DMS79 treated with DMSO at 0.1 percent for 48 hours (cell line): ENCODE results near the gene OPCML.

Experiments used
- DNase-seq: peaks from one replicate; lab custom pipeline; 2025; lab: John Stamatoyannopoulos, UW

OPCML gene

GRCh38 chr11:133072858-133073582 is 459.3 kb downstream of the OPCML start:
- DNase-seq, result no peak

DNA sequence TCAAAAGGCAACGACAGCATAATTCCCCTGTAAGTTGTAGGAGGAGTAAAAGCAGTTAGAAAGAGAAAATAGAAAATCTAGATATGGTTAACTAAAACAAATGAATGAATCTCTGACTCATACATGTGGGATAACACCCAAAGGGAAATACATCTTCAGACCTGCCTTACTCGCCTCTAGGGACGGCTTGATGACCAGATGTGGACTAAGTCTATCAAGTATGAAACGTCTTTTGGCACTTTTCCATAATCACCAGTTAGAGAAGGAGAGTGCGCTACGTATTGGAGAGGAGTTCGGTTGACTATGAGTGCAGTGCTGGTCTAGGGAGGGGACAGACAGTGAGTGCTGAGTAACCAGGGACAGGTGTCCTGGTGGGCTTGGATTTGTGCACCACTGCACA is 459.9 kb downstream of the OPCML start:
- no peak for DNase-seq

- DNase-seq, result no peak
These were observed 461.5 kb downstream of the OPCML start for GRCh38 chr11:133070791-133071190.

DNA sequence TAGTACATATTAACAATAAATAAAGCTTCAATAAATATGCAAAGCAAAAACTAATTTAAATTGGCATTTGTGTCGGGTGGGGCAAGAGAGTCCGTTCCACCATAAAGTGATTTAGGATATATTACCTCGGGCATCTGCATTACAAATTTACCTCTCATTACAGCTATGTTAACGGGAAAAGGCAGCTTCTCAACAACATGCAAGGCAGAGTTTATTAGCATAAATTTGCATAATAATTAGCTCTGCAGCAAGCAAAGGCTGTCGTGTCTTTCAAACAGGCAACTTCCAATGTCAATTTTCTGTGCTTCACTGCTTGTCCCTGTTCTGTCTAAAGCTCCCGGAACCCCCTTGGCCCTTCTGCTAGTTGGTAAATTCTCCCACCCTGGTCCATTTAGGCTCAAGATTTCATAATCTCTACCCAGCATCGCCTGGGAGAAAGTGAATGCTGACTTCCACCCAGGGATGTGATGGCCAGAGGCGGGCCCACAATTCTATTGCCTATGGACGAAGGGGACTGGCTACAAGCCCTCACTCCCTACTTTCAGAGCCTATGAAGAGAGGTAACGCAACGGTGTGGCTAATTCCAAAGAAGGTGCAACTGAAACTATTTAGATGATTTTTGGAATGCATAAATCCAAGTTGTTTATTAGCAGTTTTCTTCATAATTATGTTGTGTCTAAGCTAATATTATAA is 462.1 kb downstream of the OPCML start:
- no peak for DNase-seq

GRCh38 chr11:133065847-133066485 is 466.3 kb downstream of the OPCML start:
- DNase-seq, result no peak

GRCh38 chr11:133064961-133065360 is 467.3 kb downstream of the OPCML start:
- DNase-seq, result no peak

DNA sequence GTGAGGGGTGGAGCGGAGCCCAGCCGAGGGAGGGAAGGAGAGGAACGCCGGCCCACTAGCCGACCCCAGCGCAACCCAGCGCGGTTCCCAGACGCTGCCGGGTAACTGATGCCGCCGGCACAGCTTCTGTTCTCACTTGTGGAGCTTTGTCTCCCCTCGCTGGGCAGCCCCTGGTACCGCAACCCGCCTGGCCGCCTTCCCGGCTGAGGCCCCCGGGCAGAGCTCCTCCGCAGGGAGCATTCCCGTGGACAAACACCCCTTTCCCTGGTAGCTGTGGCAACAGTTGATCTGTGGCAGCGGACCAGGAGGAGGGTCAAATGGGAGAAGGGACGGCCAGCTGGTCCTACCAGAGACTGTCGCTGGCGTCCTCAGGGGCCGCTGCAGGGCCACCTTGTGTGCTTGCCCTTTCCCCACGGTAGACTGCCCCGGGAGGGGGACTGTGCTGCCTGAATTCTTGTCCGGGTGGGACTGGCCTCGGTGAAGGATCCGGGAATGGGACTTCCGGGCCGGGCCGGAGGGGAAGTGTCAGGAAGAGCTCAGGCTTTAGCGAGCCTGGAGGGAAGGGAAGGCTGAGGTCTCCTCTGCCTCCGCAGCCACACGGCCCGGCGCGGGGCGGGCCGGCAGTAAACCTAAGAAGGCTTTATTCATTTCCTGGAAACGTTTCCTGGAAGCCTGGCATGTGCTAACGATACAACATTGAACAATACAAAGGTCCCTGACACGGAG is 468.0 kb downstream of the OPCML start:
- peak; percentile 45 for DNase-seq

DNA sequence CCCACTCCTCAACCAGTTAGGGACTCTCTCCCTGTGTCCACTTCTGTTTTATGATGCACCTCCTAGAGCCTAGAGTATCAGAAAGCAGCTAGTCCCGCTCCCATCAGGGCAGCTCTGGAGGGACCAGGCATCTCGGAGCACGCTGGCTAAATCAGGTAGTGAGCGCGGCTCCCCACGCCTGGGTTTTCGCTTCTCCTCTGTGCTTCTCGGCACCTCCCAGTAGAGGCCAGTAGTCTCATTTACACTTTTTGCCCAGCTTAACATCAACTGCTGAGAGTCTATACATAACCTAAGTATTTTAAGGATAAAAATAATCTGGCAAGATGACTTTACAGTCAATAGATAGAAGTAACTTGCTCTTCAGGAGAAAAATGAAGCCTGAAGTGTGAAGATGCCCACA is 473.8 kb downstream of the OPCML start:
- DNase-seq, result no peak

GRCh38 chr11:133053124-133053776 is 479.1 kb downstream of the OPCML start:
- no peak for DNase-seq

- DNase-seq, result no peak
These were observed 479.8 kb downstream of the OPCML start for GRCh38 chr11:133052537-133052936.

- DNase-seq, result no peak
These were observed 482.9 kb downstream of the OPCML start for GRCh38 chr11:133049244-133050019.

DNA sequence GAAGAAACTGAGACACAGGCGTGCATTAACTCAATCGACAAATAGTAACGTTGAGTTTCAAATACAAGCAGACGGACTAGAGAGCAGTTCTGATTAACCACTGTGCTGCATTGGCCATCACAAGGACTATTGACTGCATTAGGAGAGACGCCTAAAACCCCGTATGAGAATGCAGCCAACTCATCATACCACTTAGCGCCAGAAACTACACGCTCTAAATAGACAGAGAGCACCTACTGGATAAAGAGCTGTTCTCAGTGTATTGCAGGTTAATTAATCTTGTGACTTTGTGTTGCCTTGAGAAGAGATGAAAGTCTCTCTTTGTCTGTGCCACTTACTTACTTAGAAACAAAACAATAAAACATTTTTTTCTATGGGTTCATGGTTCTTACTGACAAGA is 484.0 kb downstream of the OPCML start:
- no peak for DNase-seq

DNA sequence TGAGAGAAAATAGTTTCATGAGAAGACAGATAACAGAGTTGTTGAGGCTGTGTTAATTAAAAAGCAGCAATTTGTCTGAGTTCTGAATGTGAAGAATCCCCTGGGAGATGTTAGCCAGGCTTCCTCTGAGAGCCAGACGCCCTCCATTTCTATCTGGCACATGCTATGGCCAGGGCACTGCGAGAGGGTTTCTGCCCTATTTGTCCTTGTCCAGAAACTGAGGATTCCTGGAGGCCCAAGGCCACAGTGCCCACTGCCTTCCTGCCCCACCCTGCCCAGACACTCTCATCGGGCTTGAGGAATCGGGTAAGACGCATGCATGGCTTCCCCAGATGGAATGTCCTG is 484.6 kb downstream of the OPCML start:
- DNase-seq, result no peak

GRCh38 chr11:133047036-133047770 is 485.1 kb downstream of the OPCML start:
- DNase-seq, result no peak

- no peak for DNase-seq
These were observed 486.0 kb downstream of the OPCML start for GRCh38 chr11:133046252-133046651.

DNA sequence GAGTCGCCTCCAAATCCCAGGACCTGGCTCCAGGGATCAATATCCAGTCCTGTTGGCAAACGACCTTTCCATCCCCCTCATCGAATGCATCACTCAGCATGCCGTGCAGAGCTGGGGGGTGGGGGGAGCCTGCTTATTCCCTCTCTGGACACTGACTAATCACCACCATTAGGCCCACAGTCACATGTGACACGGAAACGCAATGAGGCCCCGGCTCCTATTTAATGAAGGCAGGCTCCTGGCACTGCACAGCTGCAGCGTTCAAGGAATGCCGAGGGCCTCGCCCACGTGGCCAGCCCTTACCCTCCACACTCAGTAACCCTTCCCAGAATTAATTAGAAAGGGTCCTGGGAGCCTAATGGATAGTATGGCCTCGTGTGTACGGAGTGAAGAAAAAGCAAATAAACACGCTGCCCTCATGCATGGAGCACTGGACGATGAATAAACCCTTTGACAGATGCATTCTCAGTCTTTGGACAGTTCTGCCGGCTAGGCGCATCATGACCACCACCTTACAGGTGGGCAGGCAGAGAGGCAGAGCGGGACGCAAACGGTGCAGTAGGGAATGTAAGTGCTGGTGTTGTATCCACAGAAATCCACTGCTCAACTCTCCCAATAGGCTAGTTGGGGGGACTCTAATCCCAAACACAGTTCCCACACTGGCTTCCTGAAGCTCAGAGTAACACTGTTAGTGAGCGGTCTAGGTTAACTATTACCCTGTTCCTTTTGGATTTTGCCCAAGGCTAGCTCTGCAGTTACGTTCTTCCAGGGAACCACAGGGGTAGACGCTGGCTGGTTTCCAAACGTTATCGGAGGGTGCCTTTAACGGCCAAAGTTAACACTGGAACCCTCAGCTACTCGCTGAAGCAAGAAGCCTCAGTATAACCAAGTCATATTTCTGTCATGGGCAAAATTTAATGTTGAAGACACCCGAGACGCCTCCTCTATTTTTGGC is 490.1 kb downstream of the OPCML start:
- DNase-seq, result peak; percentile 16

- no peak for DNase-seq
These were observed 491.1 kb downstream of the OPCML start for GRCh38 chr11:133041181-133041580.

GRCh38 chr11:133040289-133040900 is 491.9 kb downstream of the OPCML start:
- no peak for DNase-seq

DNA sequence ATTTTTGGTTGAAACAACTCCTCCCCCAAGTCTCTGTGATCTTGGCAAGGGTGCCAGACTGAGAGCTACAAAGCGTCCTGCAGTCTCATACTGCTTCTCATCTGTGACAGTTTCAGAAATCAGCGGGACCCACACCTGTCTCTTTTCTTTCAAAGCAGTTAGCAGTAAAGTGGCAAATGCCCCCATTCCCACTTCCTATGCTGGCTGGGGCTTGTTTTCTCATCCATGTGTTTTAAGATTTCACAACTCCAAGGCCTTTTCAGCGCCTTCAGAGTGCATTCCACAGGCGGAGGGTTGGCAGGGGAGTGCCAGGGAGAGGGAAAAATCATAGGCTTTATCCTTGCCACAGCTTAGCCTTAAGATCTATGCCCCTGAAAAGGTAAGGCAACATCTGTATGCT is 493.5 kb downstream of the OPCML start:
- no peak for DNase-seq
